ENCODE measurements around the gene SH3PXD2A. TPM values are rescaled to one million over a fixed set of nuclear protein-coding genes. Genes with fewer than 3 reads are reported as not detected.

Gene SH3PXD2A
- total and polyA plus RNA-seq, 2 of the 4 experiments (the other 2 are of a cell fraction): 6.3 to 23.0 TPM

GRCh38 chr10:103548006-103548405 lies 307.4 kb downstream of the SH3PXD2A start:
- Histone ChIP-seq H2AK9ac (replicated peaks; ENCODE audit: low read depth, low read length, poor library complexity) (no peak overlapping the region), H2BK15ac (ENCODE audit: low read depth, low read length) (no peak overlapping the region), H3K36me3 (ENCODE audit: control insufficient read depth, insufficient read depth, low read length) (no peaks in the 10 kb centered on the region), H2BK120ac (ENCODE audit: low read depth, low read length) (no peak overlapping the region), H3K4ac (ENCODE audit: low read depth, low read length) (no peak overlapping the region), H3K9ac (ENCODE audit: low read depth, low read length) (no peak overlapping the region), H4K5ac (ENCODE audit: low read depth, low read length) (no peak overlapping the region), H4K20me1 (ENCODE audit: insufficient read depth, low read length) (peaks cover 7% of the 10 kb centered on the region; the same call in 1 of the 2 replicates), H3K4me3 (ENCODE audit: insufficient read depth, low read depth, low read length) (no peak overlapping the region), H3K18ac (ENCODE audit: low read depth, low read length) (no peak overlapping the region), H3K23ac (ENCODE audit: low read depth, low read length) (no peak overlapping the region), H3K79me1 (ENCODE audit: low read depth in 1 of 2, low read length in 2 of 2) (no peaks in the 10 kb centered on the region), H4K91ac (ENCODE audit: insufficient read depth, low read depth, low read length) (no peak overlapping the region), H3K4me2 (ENCODE audit: low read depth, low read length) (no peak overlapping the region), H3K14ac (replicated peaks; ENCODE audit: low read depth, low read length) (no peak overlapping the region), H2BK5ac (ENCODE audit: low read depth, low read length, poor library complexity, severe bottlenecking) (no peak overlapping the region), H3K4me1 (ENCODE audit: control insufficient read depth, insufficient read depth, low read length) (peaks cover 2% of the 10 kb centered on the region; the same call in 1 of the 2 replicates), H2AFZ (replicated peaks; ENCODE audit: low read length, poor library complexity) (no peak overlapping the region), H3K27ac (ENCODE audit: insufficient read depth, low read length) (no peak overlapping the region), H2BK20ac (ENCODE audit: low read depth, low read length) (no peak overlapping the region), H3K56ac (ENCODE audit: extremely low read depth, insufficient read depth, low read length) (no peak overlapping the region), H2AK5ac (ENCODE audit: low read depth, low read length) (no peak overlapping the region), H3K9me1 (ENCODE audit: insufficient read depth, low read length) (peaks cover under 1% of the 10 kb centered on the region; the same call in 1 of the 2 replicates), H3K9me3 (ENCODE audit: control insufficient read depth, insufficient read depth, low read length) (no peaks in the 10 kb centered on the region), H3K27me3 (ENCODE audit: control insufficient read depth, insufficient read depth, low read length) (peaks cover 91% of the 10 kb centered on the region), H4K8ac (ENCODE audit: low read depth in 2 of 2, low read length in 2 of 2) (no peak overlapping the region)
- ChIA-PET CTCF (no interaction called here), POLR2A (ENCODE audit: unreplicated experiment) (no interaction called here)
- DNase-seq (no peak), ATAC-seq (ENCODE audit: low read depth) (no peak)
- dilution Hi-C loops (cut with HindIII; ENCODE audit: low sequenced_read_pairs, unreplicated experiment): no loop called here
- intact Hi-C loops (cut with micrococcal nuclease): no loop called here
- no CpG with 5 or more reads among the region's 3 CpGs for WGBS, 2 experiments (ENCODE audit: extremely low coverage in 2 of 2, insufficient read length in 1 of 2)
- TF ChIP-seq RAD21 (IDR thresholded peaks at IDR 0.05; ENCODE audit: low read length) (no peak), MAFK (IDR thresholded peaks at IDR 0.05; ENCODE audit: low read depth, low read length) (no peak), MXI1 (IDR thresholded peaks at IDR 0.05; ENCODE audit: borderline replicate concordance, low read depth, low read length) (no peak), CHD1 (IDR thresholded peaks at IDR 0.05; ENCODE audit: low read depth, low read length) (no peak), RFX5 (IDR thresholded peaks at IDR 0.05; ENCODE audit: low read depth, low read length) (no peak), NFE2L2 (IDR thresholded peaks at IDR 0.05; ENCODE audit: low read depth, low read length) (no peak), USF2 (IDR thresholded peaks at IDR 0.05; ENCODE audit: low read depth, low read length) (no peak), FOS (IDR thresholded peaks at IDR 0.05; ENCODE audit: low read depth, low read length) (no peak)
- in situ Hi-C loops (cut with MboI; ENCODE audit: low sequenced_read_pairs): no loop called here
- no TSS peak for BruUV-seq (replicated peaks)
